GM19395 (cell line): ENCODE results near the gene IL22RA2.

ENCODE experiments used
- ATAC-seq: cut with Tn5 transposase; IDR thresholded peaks from one replicate; pipeline ENCODE4 v1.9.1; 2021; ENCODE audit warnings: mild to moderate bottlenecking, moderate library complexity; ENCODE audit not compliant: unreplicated experiment

IL22RA2 gene

DNA sequence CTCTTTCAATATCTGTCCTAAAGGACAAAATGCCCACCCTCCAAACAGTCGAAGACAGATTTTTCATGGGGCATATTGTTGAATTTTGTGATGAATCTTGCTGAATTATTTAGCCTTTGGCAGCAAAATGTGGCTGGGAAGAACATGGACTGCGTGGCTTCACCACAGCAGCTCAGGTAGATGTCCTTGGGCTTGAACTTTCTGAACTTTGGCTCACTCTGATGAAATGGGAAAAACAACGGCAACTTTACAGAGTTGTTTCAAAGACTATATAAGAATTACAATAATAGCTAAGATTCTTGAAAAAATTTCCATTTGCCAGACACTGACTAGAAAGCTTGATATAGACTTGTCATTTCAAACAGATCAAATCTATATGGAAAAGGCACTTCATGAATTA, 75.9 kb downstream of the IL22RA2 start:
- ATAC-seq = no peak

DNA sequence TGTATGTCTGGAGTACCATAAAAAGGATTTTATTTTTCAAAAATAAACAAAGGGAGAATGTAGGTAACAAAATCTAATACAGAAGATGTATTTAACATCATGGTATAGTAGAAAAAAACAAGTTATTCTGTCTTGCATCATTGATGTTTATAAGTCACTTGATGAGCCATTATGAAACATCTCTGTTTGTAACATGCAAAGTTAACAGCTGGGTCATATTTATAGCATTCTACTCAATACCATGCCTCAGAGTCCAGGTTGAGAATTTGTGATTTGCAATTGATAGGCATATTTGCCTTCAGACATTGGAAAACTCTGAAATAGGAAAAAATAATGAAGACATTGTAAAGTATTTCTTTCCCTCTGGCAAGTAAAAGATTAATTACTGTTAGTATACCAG, 76.4 kb downstream of the IL22RA2 start:
- ATAC-seq = peak; percentile 29

DNA sequence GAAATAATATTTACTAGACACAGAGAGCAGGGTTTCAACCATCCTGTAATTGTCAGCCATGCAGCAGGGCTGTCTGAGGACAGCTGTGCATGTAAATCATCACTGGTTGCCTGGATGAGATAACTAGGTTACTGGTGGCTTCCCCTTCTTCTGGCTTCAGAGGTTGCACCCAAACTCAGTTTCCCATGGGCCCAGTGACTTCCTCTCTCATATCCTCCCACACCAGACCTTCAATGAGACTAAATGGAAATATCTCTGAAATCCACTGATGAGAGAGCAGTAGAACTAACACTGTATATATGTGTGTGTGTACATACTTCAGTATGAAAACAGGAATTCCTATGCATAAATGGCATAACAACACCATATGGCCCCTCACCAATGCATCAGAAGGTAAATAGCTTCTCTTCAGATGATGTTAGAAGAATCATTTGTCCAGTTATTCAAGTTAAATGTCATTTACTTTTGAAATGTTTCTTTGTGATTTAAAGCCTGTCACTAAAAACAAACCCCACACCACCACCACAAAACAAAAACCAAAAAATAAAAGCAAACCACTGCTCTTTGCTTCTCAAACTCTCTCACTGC, 77.7 kb downstream of the IL22RA2 start:
- ATAC-seq = peak; percentile 64

DNA sequence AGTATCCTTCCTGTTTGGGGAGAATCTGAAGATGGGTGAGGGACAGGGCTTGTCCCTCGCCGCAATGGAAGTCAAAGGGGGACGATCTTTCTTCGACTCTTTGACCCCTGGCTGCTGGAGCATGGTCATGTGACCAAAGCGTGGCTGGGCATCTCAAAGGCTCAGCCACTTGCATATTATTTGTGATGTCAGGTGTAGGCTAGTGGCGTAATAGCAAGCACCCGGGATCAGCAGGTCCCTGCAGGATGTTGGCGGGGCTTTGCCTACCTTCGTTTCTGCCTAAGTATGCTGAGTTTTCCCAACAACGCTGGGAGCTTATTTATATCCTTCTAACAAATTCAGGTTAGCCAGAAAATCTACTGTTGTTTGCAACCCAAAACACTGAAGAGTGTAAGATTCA, 78.4 kb downstream of the IL22RA2 start:
- ATAC-seq = no peak

DNA sequence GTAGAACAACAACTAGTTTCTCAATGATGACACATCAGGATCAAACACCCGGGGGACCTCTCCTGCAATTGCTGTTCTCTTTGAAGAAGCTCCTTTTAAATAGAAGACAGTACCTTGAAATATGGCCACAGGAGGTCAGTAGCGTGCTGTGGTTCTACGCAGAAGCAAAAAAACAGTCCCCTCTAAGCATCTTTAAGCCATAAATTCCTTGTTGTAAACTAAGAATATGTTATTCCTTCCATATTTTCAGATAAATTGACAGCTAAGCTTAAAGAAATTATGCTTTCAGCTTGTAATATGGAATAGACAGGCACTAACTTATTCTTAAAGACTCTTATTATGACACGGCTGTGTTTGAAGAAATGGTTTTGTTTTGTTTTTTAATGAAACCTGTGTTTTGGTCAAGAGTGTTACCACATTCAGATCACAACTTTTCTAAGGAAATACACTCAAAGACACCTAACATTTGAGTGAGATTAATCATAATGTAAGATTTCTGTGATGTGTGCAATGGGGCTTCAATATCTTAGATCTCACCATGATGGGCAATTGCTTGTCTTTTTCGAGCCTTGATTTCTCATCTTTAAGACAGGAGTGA, 78.9 kb downstream of the IL22RA2 start:
- ATAC-seq = peak; percentile 51
